Hepatocyte (in vitro differentiated cells): ENCODE data around the gene PDGFD.

Experiments
- CTCF ChIP-seq: fragments of 200-600 bp; sonication (generic); IDR thresholded peaks from 2 replicates; pipeline ENCODE4 v1.5.1; 2016; ENCODE audit warnings: antibody characterized with exemption, mild to moderate bottlenecking; ENCODE audit not compliant: poor library complexity
- EZH2phosphoT487 ChIP-seq: fragments of 200-600 bp; sonication (generic); IDR thresholded peaks from one replicate; pipeline ENCODE4 v1.6.1; 2018; ENCODE audit warnings: antibody characterized with exemption, mild to moderate bottlenecking, low read depth, moderate library complexity; ENCODE audit not compliant: unreplicated experiment, severe bottlenecking

GRCh38 chr11:103889679-103890078 is 274.3 kb downstream of the PDGFD start:
- TF ChIP-seq CTCF (no peak), EZH2phosphoT487 (no peak)
